AML-193 (cell line): ENCODE data around the gene TBC1D22A.
"Not testable (repeated sequence)": the region's sequence is repeated elsewhere in the genome, so short reads cannot be mapped to it uniquely, and the experiment has no call there.

Experiments
- DNase-seq, 2 experiments: peaks; one replicate each; lab custom pipeline; 2025; lab: John Stamatoyannopoulos, UW

The TBC1D22A gene

GRCh38 chr22:47047321-47048122 lies 285.1 kb downstream of the TBC1D22A start:
- no peak for DNase-seq

- no peak for DNase-seq
Measured at GRCh38 chr22:47048123-47049077, 285.9 kb downstream of the TBC1D22A start.

GRCh38 chr22:47049078-47049624 lies 286.7 kb downstream of the TBC1D22A start:
- DNase-seq = no peak

GRCh38 chr22:47049736-47050400 lies 287.4 kb downstream of the TBC1D22A start:
- DNase-seq = not testable (repeated sequence)

- no peak for DNase-seq
Measured at GRCh38 chr22:47050401-47051051, 288.1 kb downstream of the TBC1D22A start.

- DNase-seq = no peak
Measured at GRCh38 chr22:47051441-47052071, 289.1 kb downstream of the TBC1D22A start.

- DNase-seq = no peak
Measured at GRCh38 chr22:47052236-47053012, 290.0 kb downstream of the TBC1D22A start.

- no peak for DNase-seq
Measured at GRCh38 chr22:47053013-47053725, 290.7 kb downstream of the TBC1D22A start.

GRCh38 chr22:47053726-47054141 lies 291.3 kb downstream of the TBC1D22A start:
- DNase-seq = no peak

GRCh38 chr22:47054231-47055072 lies 292.0 kb downstream of the TBC1D22A start:
- no peak for DNase-seq

- DNase-seq = no peak
Measured at GRCh38 chr22:47055073-47055355, 292.6 kb downstream of the TBC1D22A start.

GRCh38 chr22:47055461-47055860 lies 293.0 kb downstream of the TBC1D22A start:
- DNase-seq = no peak

- DNase-seq = no peak
Measured at GRCh38 chr22:47055921-47056320, 293.5 kb downstream of the TBC1D22A start.

- no peak for DNase-seq
Measured at GRCh38 chr22:47056361-47056760, 293.9 kb downstream of the TBC1D22A start.

- DNase-seq = no peak
Measured at GRCh38 chr22:47056776-47057470, 294.5 kb downstream of the TBC1D22A start.

- DNase-seq = no peak
Measured at GRCh38 chr22:47057916-47058585, 295.6 kb downstream of the TBC1D22A start.

- DNase-seq = no peak
Measured at GRCh38 chr22:47059076-47059475, 296.6 kb downstream of the TBC1D22A start.
